ENCODE data around the gene OR2F1.

- TF ChIP-seq POLR2A (IDR thresholded peaks at IDR 0.05) = no peak
- no peak for TF ChIP-seq CTCF (IDR thresholded peaks at IDR 0.05)
Measured at GRCh38 chr7:144004703-144005102, 50.1 kb downstream of the OR2F1 start.
